Vagina (tissue), 2 donors: ENCODE data around the gene GRIN2A. TPM values are rescaled to one million over a fixed set of nuclear protein-coding genes. Genes with fewer than 3 reads are reported as not detected.

Source experiments
- DNase-seq, 2 donors: peaks; one replicate each; pipeline ENCODE4 v3.0.0-alpha.2; 2017; ENCODE audit errors: extremely low spot score in 2 of 2
- H3K27ac ChIP-seq: fragments of 200-600 bp; sonication (generic); one replicate; pipeline ENCODE4 v1.5.1; 2019
- H3K27me3 ChIP-seq: fragments of 200-600 bp; sonication (generic); one replicate; pipeline ENCODE4 v1.5.1; 2019
- H3K36me3 ChIP-seq, 2 donors: fragments of 200-600 bp; sonication (generic); one replicate each; pipeline ENCODE4 v1.5.1; 2017 to 2019
- H3K4me1 ChIP-seq: fragments of 200-600 bp; sonication (generic); one replicate; pipeline ENCODE4 v1.5.1; 2019
- H3K4me3 ChIP-seq, 2 donors: fragments of 200-600 bp; sonication (generic); 1 replicate in 1 of 2; 2 replicates in 1 of 2; pipeline ENCODE4 v1.5.1; 2016 to 2019
- H3K9me3 ChIP-seq: fragments of 200-600 bp; sonication (generic); one replicate; pipeline ENCODE4 v1.5.1; 2019
- POLR2A ChIP-seq, 2 donors: fragments of 450-650 bp; IDR thresholded peaks; one replicate each; pipeline ENCODE4 v1.6.1; 2017; ENCODE audit warnings: antibody characterized with exemption in 2 of 2, mild to moderate bottlenecking in 2 of 2, moderate library complexity in 2 of 2
- POLR2AphosphoS5 ChIP-seq, 2 donors: sonication (generic); formaldehyde crosslinking; IDR thresholded peaks; one replicate each; pipeline ENCODE4 v1.9.0; 2017; ENCODE audit warnings: antibody characterized with exemption in 2 of 2, mild to moderate bottlenecking in 2 of 2, low read depth in 1 of 2; ENCODE audit not compliant: insufficient read depth in 1 of 2
- intact Hi-C: fragments of 100-400 bp; cut with DNase I; formaldehyde crosslinking; loops from one replicate; pipeline ENCODE4 v1.15.1; 2023
- total RNA-seq: library from RNA; depleted of rRNA; stranded (reverse); fragments of >200 nt; gene quantifications from one replicate; pipeline ENCODE4 v1.2.3, GENCODE V29; 2016
- TF ChIP-seq, protein P1 (sequence below), 3 experiments: fragments of 450-650 bp in 2 of 3; fragments of 200-600 bp in 1 of 3; sonication (generic) in 1 of 3; IDR thresholded peaks; one replicate each; pipeline ENCODE4 v1.5.1; 2017 to 2019; ENCODE audit warnings: antibody characterized with exemption in 3 of 3, mild to moderate bottlenecking in 2 of 3, moderate library complexity in 2 of 3

Gene GRIN2A
- total RNA-seq, 1 donor from 2014 or later, result 1.5 TPM

GRCh38 chr16:10180042-10180770, 2.0 kb downstream of the GRIN2A start:
- Histone ChIP-seq H3K27ac (no peak overlapping the region), H3K36me3 (no peaks in the 10 kb centered on the region), H3K4me1 (peaks cover 22% of the 10 kb centered on the region), H3K9me3 (no peaks in the 10 kb centered on the region), H3K4me3 (peak overlapping the region in 1 of 2 donors; percentile 24), H3K27me3 (no peaks in the 10 kb centered on the region)
- TF ChIP-seq POLR2AphosphoS5 (IDR thresholded peaks at IDR 0.05; ENCODE audit: insufficient read depth in 1 of 2, low read depth in 1 of 2) (no peak), POLR2A (IDR thresholded peaks at IDR 0.05) (no peak)
- TF ChIP-seq, protein P1, sequence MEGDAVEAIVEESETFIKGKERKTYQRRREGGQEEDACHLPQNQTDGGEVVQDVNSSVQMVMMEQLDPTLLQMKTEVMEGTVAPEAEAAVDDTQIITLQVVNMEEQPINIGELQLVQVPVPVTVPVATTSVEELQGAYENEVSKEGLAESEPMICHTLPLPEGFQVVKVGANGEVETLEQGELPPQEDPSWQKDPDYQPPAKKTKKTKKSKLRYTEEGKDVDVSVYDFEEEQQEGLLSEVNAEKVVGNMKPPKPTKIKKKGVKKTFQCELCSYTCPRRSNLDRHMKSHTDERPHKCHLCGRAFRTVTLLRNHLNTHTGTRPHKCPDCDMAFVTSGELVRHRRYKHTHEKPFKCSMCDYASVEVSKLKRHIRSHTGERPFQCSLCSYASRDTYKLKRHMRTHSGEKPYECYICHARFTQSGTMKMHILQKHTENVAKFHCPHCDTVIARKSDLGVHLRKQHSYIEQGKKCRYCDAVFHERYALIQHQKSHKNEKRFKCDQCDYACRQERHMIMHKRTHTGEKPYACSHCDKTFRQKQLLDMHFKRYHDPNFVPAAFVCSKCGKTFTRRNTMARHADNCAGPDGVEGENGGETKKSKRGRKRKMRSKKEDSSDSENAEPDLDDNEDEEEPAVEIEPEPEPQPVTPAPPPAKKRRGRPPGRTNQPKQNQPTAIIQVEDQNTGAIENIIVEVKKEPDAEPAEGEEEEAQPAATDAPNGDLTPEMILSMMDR (IDR thresholded peaks at IDR 0.05), result no peak
- intact Hi-C loops, result no loop called here
- DNase-seq, result no peak

GRCh38 chr16:10178526-10178925, 3.7 kb downstream of the GRIN2A start:
- DNase-seq, result no peak
- Histone ChIP-seq H3K27ac (no peak overlapping the region), H3K4me3 (no peak overlapping the region), H3K9me3 (no peaks in the 10 kb centered on the region), H3K27me3 (no peaks in the 10 kb centered on the region), H3K36me3 (no peaks in the 10 kb centered on the region), H3K4me1 (peaks cover 22% of the 10 kb centered on the region)
- intact Hi-C loops, result no loop called here
- TF ChIP-seq POLR2AphosphoS5 (IDR thresholded peaks at IDR 0.05; ENCODE audit: insufficient read depth in 1 of 2, low read depth in 1 of 2), result no peak
- no peak for TF ChIP-seq POLR2A (IDR thresholded peaks at IDR 0.05)
- TF ChIP-seq, protein P1 (IDR thresholded peaks at IDR 0.05), result no peak

DNA sequence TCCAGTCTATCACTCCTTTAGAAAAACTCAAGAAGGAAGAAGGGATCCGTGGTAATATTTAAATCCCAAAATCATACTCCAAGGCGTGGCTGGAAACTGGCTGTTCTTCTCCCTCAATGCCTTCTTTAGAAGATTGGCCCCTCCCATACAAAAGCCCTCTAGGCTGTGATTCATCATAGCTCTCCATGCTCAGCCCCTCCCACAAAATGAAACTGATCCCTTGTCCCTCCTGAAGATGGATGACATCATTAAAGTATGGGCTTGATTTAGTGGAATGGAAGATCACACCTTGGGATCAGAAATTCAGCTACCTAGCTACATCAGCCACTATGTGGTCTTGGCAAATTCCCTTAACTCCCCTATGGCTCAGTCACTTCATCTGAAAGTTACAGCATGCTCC, 4.1 kb downstream of the GRIN2A start:
- H3K9me3 ChIP-seq, result no peaks in the 10 kb centered on the region
- H3K27ac ChIP-seq, result no peak overlapping the region
- H3K4me1 ChIP-seq, result peaks cover 20% of the 10 kb centered on the region
- no peaks in the 10 kb centered on the region for H3K27me3 ChIP-seq
- H3K36me3 ChIP-seq, result no peaks in the 10 kb centered on the region
- no peak overlapping the region for H3K4me3 ChIP-seq
- no peak for DNase-seq
- no peak for TF ChIP-seq POLR2A (IDR thresholded peaks at IDR 0.05)
- no peak for TF ChIP-seq POLR2AphosphoS5 (IDR thresholded peaks at IDR 0.05; ENCODE audit: insufficient read depth in 1 of 2, low read depth in 1 of 2)
- TF ChIP-seq, protein P1 (IDR thresholded peaks at IDR 0.05), result no peak
- intact Hi-C loops, result no loop called here

- TF ChIP-seq POLR2AphosphoS5 (IDR thresholded peaks at IDR 0.05; ENCODE audit: insufficient read depth in 1 of 2, low read depth in 1 of 2), result no peak
- no peak for TF ChIP-seq POLR2A (IDR thresholded peaks at IDR 0.05)
- TF ChIP-seq, protein P1 (IDR thresholded peaks at IDR 0.05), result no peak
- Histone ChIP-seq H3K4me3 (no peak overlapping the region), H3K9me3 (no peaks in the 10 kb centered on the region), H3K36me3 (no peaks in the 10 kb centered on the region), H3K27me3 (no peaks in the 10 kb centered on the region), H3K4me1 (no peaks in the 10 kb centered on the region), H3K27ac (no peak overlapping the region)
- intact Hi-C loops, result no loop called here
- DNase-seq, result no peak
These were observed 9.2 kb downstream of the GRIN2A start for GRCh38 chr16:10172848-10173655.

DNA sequence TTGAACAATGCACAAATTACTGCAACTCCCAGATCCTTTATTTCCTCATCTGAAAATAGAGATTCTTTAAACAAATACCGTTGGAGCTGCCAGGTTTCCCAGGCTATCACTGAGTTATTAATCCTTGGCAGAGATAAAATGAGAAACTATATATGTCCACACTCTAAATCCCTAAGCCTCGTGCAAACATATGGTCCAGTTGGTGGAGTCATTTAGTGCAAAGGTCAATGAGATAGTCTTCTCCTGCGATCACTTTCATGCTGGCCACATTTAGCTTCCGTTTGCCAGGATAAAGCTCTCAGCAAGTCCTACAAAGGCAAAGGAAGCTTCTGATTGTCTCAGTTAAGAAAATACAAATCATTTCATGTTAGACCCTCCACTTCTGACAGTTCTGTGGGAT, 11.0 kb downstream of the GRIN2A start:
- TF ChIP-seq POLR2AphosphoS5 (IDR thresholded peaks at IDR 0.05; ENCODE audit: insufficient read depth in 1 of 2, low read depth in 1 of 2), result no peak
- TF ChIP-seq, protein P1 (IDR thresholded peaks at IDR 0.05), result no peak
- TF ChIP-seq POLR2A (IDR thresholded peaks at IDR 0.05), result no peak

More for the DNA sequence above, 11.0 kb downstream of the GRIN2A start:
- H3K27me3 ChIP-seq, result no peaks in the 10 kb centered on the region
- H3K27ac ChIP-seq, result no peak overlapping the region
- H3K4me3 ChIP-seq, result no peak overlapping the region
- no peaks in the 10 kb centered on the region for H3K36me3 ChIP-seq
- no peaks in the 10 kb centered on the region for H3K4me1 ChIP-seq
- H3K9me3 ChIP-seq, result no peaks in the 10 kb centered on the region
- intact Hi-C loops, result no loop called here
- no peak for DNase-seq
